H9 (cell line): ENCODE data around the gene KRT85. TPM values are rescaled to one million over a fixed set of nuclear protein-coding genes. Genes with fewer than 3 reads are reported as not detected.
"Not testable (repeated sequence)": the region's sequence is repeated elsewhere in the genome, so short reads cannot be mapped to it uniquely, and the experiment has no call there.

ENCODE experiments used
- DNase-seq: peaks from one replicate; pipeline ENCODE4 v3.0.0-alpha.2; 2017
- H2AFZ ChIP-seq: one replicate; pipeline ENCODE4 v1.6.1; 2013; ENCODE audit warnings: mild to moderate bottlenecking, low read length, control low read depth, moderate library complexity
- H2AK5ac ChIP-seq: 2 replicates; pipeline ENCODE4 v1.6.1; 2013; ENCODE audit warnings: low read length, control low read depth, mixed read lengths; ENCODE audit not compliant: insufficient read length
- H2BK120ac ChIP-seq: one replicate; pipeline ENCODE4 v1.6.1; 2013; ENCODE audit warnings: low read depth, mild to moderate bottlenecking, low read length, control low read depth, inconsistent platforms; ENCODE audit not compliant: poor library complexity, severe bottlenecking
- H2BK12ac ChIP-seq: 2 replicates; pipeline ENCODE4 v1.6.1; 2013; ENCODE audit warnings: low read length, control low read depth, mixed read lengths, low read depth; ENCODE audit not compliant: insufficient read length
- H2BK15ac ChIP-seq: 2 replicates; pipeline ENCODE4 v1.6.1; 2013; ENCODE audit warnings: low read depth, low read length, control low read depth
- H2BK20ac ChIP-seq: one replicate; pipeline ENCODE4 v1.6.1; 2013; ENCODE audit warnings: low read depth, mild to moderate bottlenecking, low read length, control low read depth, inconsistent platforms; ENCODE audit not compliant: poor library complexity, severe bottlenecking
- H2BK5ac ChIP-seq: 2 replicates; pipeline ENCODE4 v1.6.1; 2013; ENCODE audit warnings: low read length, control low read depth, mixed read lengths; ENCODE audit not compliant: insufficient read length
- H3K14ac ChIP-seq: 2 replicates; pipeline ENCODE4 v1.6.1; 2013; ENCODE audit warnings: low read length, control low read depth; ENCODE audit not compliant: insufficient read depth
- H3K18ac ChIP-seq: 2 replicates; pipeline ENCODE4 v1.6.1; 2013; ENCODE audit warnings: low read depth, mild to moderate bottlenecking, mixed read lengths, low read length, control low read depth; ENCODE audit not compliant: insufficient read length
- H3K23ac ChIP-seq: 2 replicates; pipeline ENCODE4 v1.6.1; 2013; ENCODE audit warnings: low read length, control low read depth, mixed read lengths, low read depth; ENCODE audit not compliant: insufficient read length
- H3K23me2 ChIP-seq: 2 replicates; pipeline ENCODE4 v1.6.1; 2013; ENCODE audit warnings: low read depth, mild to moderate bottlenecking, mixed read lengths, low read length, control low read depth; ENCODE audit not compliant: insufficient read length, poor library complexity, severe bottlenecking
- H3K27ac ChIP-seq: 2 replicates; pipeline ENCODE4 v1.5.1; 2013; ENCODE audit warnings: low read length, control low read depth, mixed read lengths, low read depth; ENCODE audit not compliant: insufficient read length
- H3K27me3 ChIP-seq: 2 replicates; pipeline ENCODE4 v1.6.1; 2013; ENCODE audit warnings: low read length, control low read depth, inconsistent platforms; ENCODE audit not compliant: insufficient read depth
- H3K4ac ChIP-seq: 2 replicates; pipeline ENCODE4 v1.6.1; 2013; ENCODE audit warnings: low read depth, mild to moderate bottlenecking, control low read depth, inconsistent platforms, low read length, moderate library complexity
- H3K4me1 ChIP-seq: 2 replicates; pipeline ENCODE4 v1.6.1; 2013; ENCODE audit warnings: low read length, control low read depth, inconsistent platforms; ENCODE audit not compliant: insufficient read depth
- H3K4me2 ChIP-seq: 2 replicates; pipeline ENCODE4 v1.6.1; 2013; ENCODE audit warnings: low read length, control low read depth, mixed read lengths; ENCODE audit not compliant: insufficient read length, insufficient read depth
- H3K56ac ChIP-seq: 2 replicates; pipeline ENCODE4 v1.6.1; 2013; ENCODE audit warnings: low read depth, mild to moderate bottlenecking, mixed read lengths, low read length, control low read depth; ENCODE audit not compliant: insufficient read length
- H3K79me1 ChIP-seq: 2 replicates; pipeline ENCODE4 v1.6.1; 2013; ENCODE audit warnings: low read depth, mild to moderate bottlenecking, moderate library complexity, low read length, control low read depth, inconsistent platforms; ENCODE audit not compliant: insufficient read depth, poor library complexity, severe bottlenecking
- H3K79me2 ChIP-seq: 2 replicates; pipeline ENCODE4 v1.6.1; 2013; ENCODE audit warnings: low read length, control low read depth, inconsistent platforms; ENCODE audit not compliant: insufficient read depth
- H3K9ac ChIP-seq: 2 replicates; pipeline ENCODE4 v1.6.1; 2013; ENCODE audit warnings: low read length, control low read depth, mixed read lengths; ENCODE audit not compliant: insufficient read length; ENCODE audit errors: extremely low read depth
- H3K9me3 ChIP-seq: one replicate; pipeline ENCODE4 v1.6.1; 2013; ENCODE audit warnings: low read depth, low read length, inconsistent platforms; ENCODE audit not compliant: control insufficient read depth
- H3T11ph ChIP-seq: one replicate; pipeline ENCODE4 v1.6.1; 2013; ENCODE audit warnings: mild to moderate bottlenecking, low read length, control low read depth, inconsistent platforms
- H4K20me1 ChIP-seq: one replicate; pipeline ENCODE4 v1.6.1; 2013; ENCODE audit not compliant: control insufficient read depth, insufficient read length, insufficient read depth
- H4K5ac ChIP-seq: 2 replicates; pipeline ENCODE4 v1.6.1; 2013; ENCODE audit warnings: low read depth, mild to moderate bottlenecking, mixed read lengths, low read length, control low read depth; ENCODE audit not compliant: insufficient read length
- H4K8ac ChIP-seq: replicated peaks from 2 replicates; pipeline ENCODE4 v1.6.1; 2013; ENCODE audit warnings: low read length, control low read depth, mixed read lengths, low read depth; ENCODE audit not compliant: insufficient read length
- H4K91ac ChIP-seq: 2 replicates; pipeline ENCODE4 v1.6.1; 2013; ENCODE audit warnings: low read depth, mild to moderate bottlenecking, moderate library complexity, mixed read lengths, low read length, control low read depth; ENCODE audit not compliant: insufficient read length
- H3K27ac Mint-ChIP-seq, 3 experiments: 2 replicates in 2 of 3; 3 replicates in 1 of 3; pipeline ENCODE4 v1.8.0; 2020 to 2021; ENCODE audit warnings: mixed read lengths in 3 of 3, mild to moderate bottlenecking in 1 of 3, moderate library complexity in 1 of 3
- H3K27me3 Mint-ChIP-seq: 2 replicates; pipeline ENCODE4 v1.8.0; 2021; ENCODE audit warnings: low read depth, mild to moderate bottlenecking, moderate library complexity, mixed read lengths
- H3K36me3 Mint-ChIP-seq, 3 experiments: 2 replicates in 2 of 3; 3 replicates in 1 of 3; pipeline ENCODE4 v1.8.0; 2020 to 2021; ENCODE audit warnings: low read depth in 3 of 3, mixed read lengths in 3 of 3; ENCODE audit not compliant: insufficient read depth in 1 of 3
- H3K4me1 Mint-ChIP-seq, 2 experiments: 2 replicates each; pipeline ENCODE4 v1.8.0; 2020; ENCODE audit warnings: mixed read lengths in 2 of 2
- H3K4me3 Mint-ChIP-seq, 2 experiments: 2 replicates in 1 of 2; 3 replicates in 1 of 2; pipeline ENCODE4 v1.8.0; 2020 to 2021; ENCODE audit warnings: mild to moderate bottlenecking in 2 of 2, mixed read lengths in 2 of 2, moderate library complexity in 1 of 2
- H3K9me3 Mint-ChIP-seq, 2 experiments: 2 replicates in 1 of 2; 3 replicates in 1 of 2; pipeline ENCODE4 v1.8.0; 2020; ENCODE audit warnings: mild to moderate bottlenecking in 2 of 2, mixed read lengths in 2 of 2, moderate library complexity in 1 of 2
- whole genome bisulfite sequencing: extraction: QIAGEN DNeasy Blood & Tissue Kit; methylation state at CpG from one replicate; pipeline ENCODE4 v1.1.7; 2013; ENCODE audit warnings: missing lambda C conversion rate, low lambda C conversion rate, mixed read lengths; ENCODE audit not compliant: insufficient read length; ENCODE audit errors: extremely low coverage; 5-methylcytosine and 5-hydroxymethylcytosine counted together
- total RNA-seq: library from RNA; stranded (reverse); gene quantifications from 2 replicates; pipeline ENCODE4 v1.2.1, GENCODE V29; 2021
- TF ChIP-seq, protein P1 (sequence below): fragments of 200-600 bp; sonication (generic); conservative IDR thresholded peaks from 3 replicates; pipeline ENCODE4 v1.8.0; 2021; ENCODE audit warnings: antibody characterized with exemption, mild to moderate bottlenecking

Gene KRT85
- total RNA-seq, 1 experiment from 2014 or later, result not detected

DNA sequence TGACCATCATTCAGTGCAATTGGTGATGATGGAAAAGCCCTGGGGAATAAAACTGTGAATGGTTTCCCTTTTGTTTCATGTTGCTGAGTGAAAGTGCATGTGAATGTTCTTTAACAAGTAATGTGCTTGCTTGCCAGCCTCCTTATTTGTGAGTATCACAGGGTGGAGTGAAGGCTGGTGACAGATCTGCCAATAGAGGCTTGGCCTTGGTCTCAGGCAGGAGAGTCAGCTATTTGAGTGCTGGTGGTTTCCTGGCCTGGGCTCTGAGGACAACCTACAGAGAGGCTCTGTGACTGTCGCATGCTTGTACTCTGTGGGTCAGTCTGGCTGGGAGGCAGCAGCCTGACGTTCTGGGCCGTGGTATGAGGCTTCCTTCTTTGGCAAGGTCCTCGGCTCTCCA, 20.7 kb downstream of the KRT85 start:
- Histone ChIP-seq H4K5ac (no peak overlapping the region), H2BK20ac (no peak overlapping the region), H2BK120ac (no peak overlapping the region), H3K4ac (no peak overlapping the region), H3K9me3 (no peaks in the 10 kb centered on the region), H3K14ac (no peak overlapping the region), H2AK5ac (no peak overlapping the region), H3K27ac (no peak overlapping the region), H3K79me2 (no peaks in the 10 kb centered on the region), H3K4me2 (no peak overlapping the region), H3K18ac (no peak overlapping the region), H3K23ac (no peak overlapping the region), H3K79me1 (no peaks in the 10 kb centered on the region), H2BK5ac (no peak overlapping the region), H3K27me3 (no peaks in the 10 kb centered on the region), H4K8ac (no peak overlapping the region), H3T11ph (no peak overlapping the region), H2BK15ac (no peak overlapping the region), H4K20me1 (no peaks in the 10 kb centered on the region), H3K4me1 (no peaks in the 10 kb centered on the region), H3K9ac (no peak overlapping the region), H4K91ac (no peak overlapping the region), H2BK12ac (no peak overlapping the region), H3K23me2 (no peaks in the 10 kb centered on the region), H3K56ac (no peak overlapping the region), H2AFZ (no peak overlapping the region)
- no CpG with 5 or more reads among the region's 4 CpGs for WGBS
- peaks cover 10% of the 10 kb centered on the region for H3K27me3 Mint-ChIP-seq
- H3K36me3 Mint-ChIP-seq, result no peaks in the 10 kb centered on the region; a peak in 1 of 7 replicates
- no peak overlapping the region for H3K4me3 Mint-ChIP-seq
- no peak for DNase-seq
- no peak overlapping the region for H3K27ac Mint-ChIP-seq
- no peaks in the 10 kb centered on the region for H3K4me1 Mint-ChIP-seq
- H3K9me3 Mint-ChIP-seq, result peaks cover 5 to 7% of the 10 kb centered on the region in 2 experiments; a peak in 2 of 5 replicates
- TF ChIP-seq, protein P1, sequence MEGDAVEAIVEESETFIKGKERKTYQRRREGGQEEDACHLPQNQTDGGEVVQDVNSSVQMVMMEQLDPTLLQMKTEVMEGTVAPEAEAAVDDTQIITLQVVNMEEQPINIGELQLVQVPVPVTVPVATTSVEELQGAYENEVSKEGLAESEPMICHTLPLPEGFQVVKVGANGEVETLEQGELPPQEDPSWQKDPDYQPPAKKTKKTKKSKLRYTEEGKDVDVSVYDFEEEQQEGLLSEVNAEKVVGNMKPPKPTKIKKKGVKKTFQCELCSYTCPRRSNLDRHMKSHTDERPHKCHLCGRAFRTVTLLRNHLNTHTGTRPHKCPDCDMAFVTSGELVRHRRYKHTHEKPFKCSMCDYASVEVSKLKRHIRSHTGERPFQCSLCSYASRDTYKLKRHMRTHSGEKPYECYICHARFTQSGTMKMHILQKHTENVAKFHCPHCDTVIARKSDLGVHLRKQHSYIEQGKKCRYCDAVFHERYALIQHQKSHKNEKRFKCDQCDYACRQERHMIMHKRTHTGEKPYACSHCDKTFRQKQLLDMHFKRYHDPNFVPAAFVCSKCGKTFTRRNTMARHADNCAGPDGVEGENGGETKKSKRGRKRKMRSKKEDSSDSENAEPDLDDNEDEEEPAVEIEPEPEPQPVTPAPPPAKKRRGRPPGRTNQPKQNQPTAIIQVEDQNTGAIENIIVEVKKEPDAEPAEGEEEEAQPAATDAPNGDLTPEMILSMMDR, result no peak

GRCh38 chr12:52345041-52345440, 22.2 kb downstream of the KRT85 start:
- not testable (repeated sequence) for H2AK5ac ChIP-seq

More at GRCh38 chr12:52345041-52345440, 22.2 kb downstream of the KRT85 start:
- not testable (repeated sequence) for H2BK120ac ChIP-seq, H3K27me3 ChIP-seq, H3K56ac ChIP-seq, H3K23ac ChIP-seq, H2BK5ac ChIP-seq, H3K18ac ChIP-seq, H3K9me3 ChIP-seq, H2BK12ac ChIP-seq, H3K27ac Mint-ChIP-seq, H3K4me3 Mint-ChIP-seq, H3K79me1 ChIP-seq, H2BK20ac ChIP-seq, H3K79me2 ChIP-seq, H3K14ac ChIP-seq, H3K9me3 Mint-ChIP-seq, H3K4me1 Mint-ChIP-seq, H3K9ac ChIP-seq, H3K23me2 ChIP-seq, H3K36me3 Mint-ChIP-seq, H2AFZ ChIP-seq, DNase-seq, H3K4ac ChIP-seq, H4K8ac ChIP-seq, H4K91ac ChIP-seq, H2BK15ac ChIP-seq, H4K5ac ChIP-seq, H3K27ac ChIP-seq, H4K20me1 ChIP-seq, H3T11ph ChIP-seq, H3K4me2 ChIP-seq, H3K4me1 ChIP-seq
- peaks cover 11% of the 10 kb centered on the region for H3K27me3 Mint-ChIP-seq
- no CpG with 5 or more reads among the region's 8 CpGs for WGBS
